Measurements from ENCODE around the gene NIM1K. TPM values are rescaled to one million over a fixed set of nuclear protein-coding genes. Genes with fewer than 3 reads are reported as not detected.

The NIM1K gene
- 4.8 TPM for total RNA-seq
- long read RNA-seq, partial matches to known transcripts = 0 of 13 reads
- long read RNA-seq, other reads (novel, unspliced or antisense) = 10 of 13 reads

DNA sequence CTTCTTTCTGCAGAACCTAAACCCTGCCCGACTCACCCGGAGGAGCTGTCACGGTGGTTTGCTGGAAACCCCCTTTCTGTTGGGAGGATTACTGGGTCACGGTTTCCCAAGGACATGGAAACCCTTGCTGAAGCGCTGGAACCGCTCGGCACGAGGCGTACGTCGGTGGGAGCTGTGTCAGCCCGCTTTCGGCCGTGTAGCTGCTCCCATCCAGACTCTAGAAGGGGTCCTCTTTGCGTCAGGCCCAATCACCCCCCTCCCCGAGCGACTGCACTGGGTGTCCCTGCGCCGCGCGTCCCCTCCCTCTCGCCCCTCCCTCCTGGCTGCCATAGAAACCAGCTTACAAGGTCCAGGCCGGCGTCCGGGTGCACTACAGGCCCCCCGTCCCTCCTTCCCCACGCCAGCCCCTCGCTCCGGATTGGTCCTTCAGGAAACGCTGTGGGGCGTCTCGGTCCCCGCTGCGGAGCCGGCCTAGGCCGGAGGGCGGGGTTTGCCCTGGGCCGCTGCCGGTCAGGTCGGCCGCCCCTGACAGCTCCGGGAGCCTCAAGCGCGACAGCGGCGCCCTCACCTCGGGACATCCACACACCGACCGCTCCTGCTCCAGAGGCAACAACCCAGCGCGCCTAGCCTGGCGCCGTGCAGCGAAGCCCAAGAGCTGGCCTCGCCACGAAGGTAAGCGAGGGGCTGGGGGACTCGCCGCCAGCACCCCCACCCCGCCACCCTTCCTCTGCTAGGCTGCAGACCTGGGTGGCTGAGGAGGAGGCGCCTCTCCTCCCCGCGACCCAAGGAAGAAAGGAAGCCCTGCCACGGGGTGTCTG, at the start of gene NIM1K:
Gene NIM1K (plus strand): TSS at position 486 of the 818 bp plus-strand sequence. CDS start 53,551 bp downstream, outside the sequence.
- TF ChIP-seq, protein P1, sequence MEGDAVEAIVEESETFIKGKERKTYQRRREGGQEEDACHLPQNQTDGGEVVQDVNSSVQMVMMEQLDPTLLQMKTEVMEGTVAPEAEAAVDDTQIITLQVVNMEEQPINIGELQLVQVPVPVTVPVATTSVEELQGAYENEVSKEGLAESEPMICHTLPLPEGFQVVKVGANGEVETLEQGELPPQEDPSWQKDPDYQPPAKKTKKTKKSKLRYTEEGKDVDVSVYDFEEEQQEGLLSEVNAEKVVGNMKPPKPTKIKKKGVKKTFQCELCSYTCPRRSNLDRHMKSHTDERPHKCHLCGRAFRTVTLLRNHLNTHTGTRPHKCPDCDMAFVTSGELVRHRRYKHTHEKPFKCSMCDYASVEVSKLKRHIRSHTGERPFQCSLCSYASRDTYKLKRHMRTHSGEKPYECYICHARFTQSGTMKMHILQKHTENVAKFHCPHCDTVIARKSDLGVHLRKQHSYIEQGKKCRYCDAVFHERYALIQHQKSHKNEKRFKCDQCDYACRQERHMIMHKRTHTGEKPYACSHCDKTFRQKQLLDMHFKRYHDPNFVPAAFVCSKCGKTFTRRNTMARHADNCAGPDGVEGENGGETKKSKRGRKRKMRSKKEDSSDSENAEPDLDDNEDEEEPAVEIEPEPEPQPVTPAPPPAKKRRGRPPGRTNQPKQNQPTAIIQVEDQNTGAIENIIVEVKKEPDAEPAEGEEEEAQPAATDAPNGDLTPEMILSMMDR (IDR thresholded peaks at IDR 0.05) = no peak
- intact Hi-C loops (cut with DNase I) = no loop called here
- Histone ChIP-seq H3K4me1 (peaks cover 26% of the 10 kb centered on the region), H3K9me3 (no peaks in the 10 kb centered on the region), H3K36me3 (no peaks in the 10 kb centered on the region), H3K27ac (peak within 1 kb of the TSS; percentile 18), H3K4me3 (peak within 1 kb of the TSS; percentile 66), H3K27me3 (ENCODE audit: low read depth) (peaks cover 12% of the 10 kb centered on the region)
- ATAC-seq (peak; percentile 86 to 88), DNase-seq (peak; percentile 71)

GRCh38 chr5:43145071-43145470, 47.0 kb upstream of the NIM1K start:
- H3K4me3 ChIP-seq = no peak overlapping the region
- no peaks in the 10 kb centered on the region for H3K4me1 ChIP-seq
- no peaks in the 10 kb centered on the region for H3K9me3 ChIP-seq
- TF ChIP-seq, protein P1 (IDR thresholded peaks at IDR 0.05) = no peak
- ATAC-seq = no peak
- no peaks in the 10 kb centered on the region for H3K27me3 ChIP-seq (ENCODE audit: low read depth)
- no peak overlapping the region for H3K27ac ChIP-seq
- peaks cover 32% of the 10 kb centered on the region for H3K36me3 ChIP-seq
- DNase-seq = no peak
- intact Hi-C loops (cut with DNase I) = no loop called here

- no peaks in the 10 kb centered on the region for H3K27me3 ChIP-seq (ENCODE audit: low read depth)
- peaks cover 26% of the 10 kb centered on the region for H3K36me3 ChIP-seq
- no peak overlapping the region for H3K4me3 ChIP-seq
- intact Hi-C loops (cut with DNase I) = no loop called here
- TF ChIP-seq, protein P1 (IDR thresholded peaks at IDR 0.05) = no peak
- ATAC-seq = no peak
- no peaks in the 10 kb centered on the region for H3K9me3 ChIP-seq
- no peak overlapping the region for H3K27ac ChIP-seq
- no peaks in the 10 kb centered on the region for H3K4me1 ChIP-seq
- no peak for DNase-seq
These were observed 45.1 kb upstream of the NIM1K start for GRCh38 chr5:43146958-43147357.

GRCh38 chr5:43148417-43148816, 43.6 kb upstream of the NIM1K start:
- DNase-seq (no peak), ATAC-seq (no peak)
- intact Hi-C loops (cut with DNase I) = no loop called here
- H3K9me3 ChIP-seq = no peaks in the 10 kb centered on the region
- no peak overlapping the region for H3K4me3 ChIP-seq
- no peaks in the 10 kb centered on the region for H3K27me3 ChIP-seq (ENCODE audit: low read depth)
- no peaks in the 10 kb centered on the region for H3K4me1 ChIP-seq
- TF ChIP-seq, protein P1 (IDR thresholded peaks at IDR 0.05) = no peak
- peaks cover 18% of the 10 kb centered on the region for H3K36me3 ChIP-seq
- no peak overlapping the region for H3K27ac ChIP-seq

- DNase-seq = no peak
- ATAC-seq = no peak
- TF ChIP-seq, protein P1 (IDR thresholded peaks at IDR 0.05) = no peak
- H3K9me3 ChIP-seq = no peaks in the 10 kb centered on the region
- intact Hi-C loops (cut with DNase I) = no loop called here
- peaks cover 17% of the 10 kb centered on the region for H3K36me3 ChIP-seq
- H3K4me1 ChIP-seq = no peaks in the 10 kb centered on the region
- H3K4me3 ChIP-seq = no peak overlapping the region
- no peaks in the 10 kb centered on the region for H3K27me3 ChIP-seq (ENCODE audit: low read depth)
- H3K27ac ChIP-seq = no peak overlapping the region
These were observed 42.8 kb upstream of the NIM1K start for GRCh38 chr5:43149231-43149630.
